Gastroesophageal sphincter (tissue), 4 donors: ENCODE measurements around the gene DMAP1. TPM values are rescaled to one million over a fixed set of nuclear protein-coding genes. Genes with fewer than 3 reads are reported as not detected.

Source experiments
- ATAC-seq: fragments of 150-250 bp; one replicate; pipeline ENCODE4 v1.9.1; 2016; ENCODE audit warnings: mild to moderate bottlenecking, moderate library complexity
- H3K27ac ChIP-seq, 4 donors: fragments of 200-600 bp; sonication (generic) in 3 of 4; 1 replicate in 3 of 4; 2 replicates in 1 of 4; pipeline ENCODE4 v1.5.1; 2016 to 2019
- H3K27me3 ChIP-seq: fragments of 200-600 bp; sonication (generic); one replicate; pipeline ENCODE4 v1.5.1; 2019
- H3K36me3 ChIP-seq, 2 donors: fragments of 200-600 bp; sonication (generic); one replicate each; pipeline ENCODE4 v1.5.1; 2019; ENCODE audit warnings: control low read depth in 1 of 2
- H3K4me1 ChIP-seq, 3 donors: fragments of 200-600 bp; sonication (generic); 1 replicate in 2 of 3; 2 replicates in 1 of 3; pipeline ENCODE4 v1.5.1; 2016 to 2019; ENCODE audit warnings: control low read depth in 2 of 3
- H3K4me3 ChIP-seq, 2 donors: fragments of 200-600 bp; sonication (generic); one replicate each; pipeline ENCODE4 v1.5.1; 2019; ENCODE audit warnings: mild to moderate bottlenecking in 1 of 2, moderate library complexity in 1 of 2
- H3K9me3 ChIP-seq, 3 donors: fragments of 200-600 bp; sonication (generic); one replicate each; pipeline ENCODE4 v1.5.1; 2017 to 2019; ENCODE audit warnings: control low read depth in 2 of 3
- CTCF ChIP-seq, 4 experiments: fragments of 200-600 bp in 2 of 4; fragments of 450-650 bp in 2 of 4; sonication (generic) in 1 of 4; IDR thresholded peaks; one replicate each; pipeline ENCODE4 v1.5.1; 2017 to 2019; ENCODE audit warnings: antibody characterized with exemption in 4 of 4, mild to moderate bottlenecking in 2 of 4, moderate library complexity in 2 of 4
- EP300 ChIP-seq: sonication (generic); formaldehyde crosslinking; IDR thresholded peaks from one replicate; pipeline ENCODE4 v1.6.1; 2017; ENCODE audit warnings: antibody characterized with exemption, mild to moderate bottlenecking
- POLR2A ChIP-seq, 2 donors: fragments of 450-650 bp; IDR thresholded peaks; one replicate each; pipeline ENCODE4 v1.6.1; 2017; ENCODE audit warnings: antibody characterized with exemption in 2 of 2, mild to moderate bottlenecking in 2 of 2, moderate library complexity in 1 of 2
- POLR2AphosphoS5 ChIP-seq: sonication (generic); formaldehyde crosslinking; IDR thresholded peaks from one replicate; pipeline ENCODE4 v1.6.1; 2017; ENCODE audit warnings: antibody characterized with exemption
- WGBS, 2 donors: methylation state at CpG; one replicate each; pipeline ENCODE4 v1.1.5; 2018; ENCODE audit warnings: low coverage in 1 of 2; 5-methylcytosine and 5-hydroxymethylcytosine counted together
- total RNA-seq, 4 donors: library from RNA; depleted of rRNA; stranded (reverse); fragments of >200 nt; gene quantifications; one replicate each; pipeline ENCODE4 v1.1.0, GENCODE V29; 2016

Gene DMAP1
- total RNA-seq, 4 donors from 2014 or later: 28.0 to 37.1 (median 33.7) TPM

GRCh38 chr1:44221769-44222168 lies 8.5 kb downstream of the DMAP1 start:
- no peak for ATAC-seq
- no peak overlapping the region for H3K4me3 ChIP-seq
- peaks cover 0 to 65% of the 10 kb centered on the region in 2 donors for H3K36me3 ChIP-seq
- H3K27me3 ChIP-seq: no peaks in the 10 kb centered on the region
- WGBS, 2 donors: 71 to 87% methylated on average over 4 to 14 of the region's 23 CpGs
- TF ChIP-seq POLR2AphosphoS5: no peak
- TF ChIP-seq POLR2A (IDR thresholded peaks at IDR 0.05): no peak
- TF ChIP-seq CTCF (IDR thresholded peaks at IDR 0.05): no peak
- no peak for TF ChIP-seq EP300
- H3K9me3 ChIP-seq: no peaks in the 10 kb centered on the region
- peaks cover 0 to 12% (median 0%) of the 10 kb centered on the region in 3 donors for H3K4me1 ChIP-seq
- no peak overlapping the region for H3K27ac ChIP-seq

GRCh38 chr1:44222397-44223186 lies 9.3 kb downstream of the DMAP1 start:
- Histone ChIP-seq H3K27ac (no peak overlapping the region), H3K36me3 (peaks cover 0 to 57% of the 10 kb centered on the region in 2 donors)
- ATAC-seq: no peak

GRCh38 chr1:44223187-44223610 lies 9.9 kb downstream of the DMAP1 start:
- WGBS, 2 donors: 76 to 89% methylated on average over 5 to 7 of the region's 11 CpGs
- no peak for TF ChIP-seq POLR2A (IDR thresholded peaks at IDR 0.05)
- no peak for TF ChIP-seq POLR2AphosphoS5
- TF ChIP-seq CTCF (IDR thresholded peaks at IDR 0.05): no peak
- no peak for TF ChIP-seq EP300
- H3K27me3 ChIP-seq: no peaks in the 10 kb centered on the region
- H3K4me3 ChIP-seq: no peak overlapping the region
- H3K4me1 ChIP-seq: peaks cover 0 to under 1% (median 0%) of the 10 kb centered on the region in 3 donors
- peaks cover 0 to 51% of the 10 kb centered on the region in 2 donors for H3K36me3 ChIP-seq
- H3K9me3 ChIP-seq: no peaks in the 10 kb centered on the region
- no peak for ATAC-seq
- no peak overlapping the region for H3K27ac ChIP-seq

More at GRCh38 chr1:44222397-44223186, 9.3 kb downstream of the DMAP1 start:
- Histone ChIP-seq H3K4me3 (no peak overlapping the region), H3K27me3 (no peaks in the 10 kb centered on the region), H3K4me1 (peaks cover 0 to 6% (median 0%) of the 10 kb centered on the region in 3 donors), H3K9me3 (no peaks in the 10 kb centered on the region)
- 40 to 67% methylated on average over 1 to 3 of the region's 5 CpGs for WGBS, 2 donors
- no peak for TF ChIP-seq POLR2AphosphoS5
- TF ChIP-seq EP300: no peak

GRCh38 chr1:44225761-44226160 lies 12.5 kb downstream of the DMAP1 start:
- H3K27me3 ChIP-seq: no peaks in the 10 kb centered on the region
- H3K4me1 ChIP-seq: no peaks in the 10 kb centered on the region
- no peaks in the 10 kb centered on the region for H3K9me3 ChIP-seq
- no peak for ATAC-seq
- 80 to 94% methylated on average over 1 to 2 of the region's 2 CpGs for WGBS, 2 donors
- H3K4me3 ChIP-seq: no peak overlapping the region
- H3K36me3 ChIP-seq: peaks cover 0 to 31% of the 10 kb centered on the region in 2 donors
- no peak overlapping the region for H3K27ac ChIP-seq
- TF ChIP-seq POLR2A (IDR thresholded peaks at IDR 0.05): no peak
- TF ChIP-seq CTCF (IDR thresholded peaks at IDR 0.05): no peak
- TF ChIP-seq POLR2AphosphoS5: no peak
- no peak for TF ChIP-seq EP300

- Histone ChIP-seq H3K4me1 (no peaks in the 10 kb centered on the region), H3K27ac (no peak overlapping the region), H3K4me3 (no peak overlapping the region), H3K36me3 (peaks cover 0 to 27% of the 10 kb centered on the region in 2 donors), H3K9me3 (no peaks in the 10 kb centered on the region), H3K27me3 (no peaks in the 10 kb centered on the region)
- TF ChIP-seq EP300 (no peak), CTCF (IDR thresholded peaks at IDR 0.05) (no peak), POLR2A (IDR thresholded peaks at IDR 0.05) (no peak), POLR2AphosphoS5 (no peak)
- peak; percentile 42 for ATAC-seq
- WGBS, 2 donors: 63% methylated on average over 1 of the region's 1 CpG; no CpG with 5 or more reads in 1 of the 2 donors
Observed at GRCh38 chr1:44227211-44227610, 13.9 kb downstream of the DMAP1 start.
